ENCODE data around the gene MAP2K6.
"Not testable (repeated sequence)": the region's sequence is repeated elsewhere in the genome, so short reads cannot be mapped to it uniquely, and the experiment has no call there.

Gene MAP2K6

GRCh38 chr17:69460963-69461922 is 46.7 kb downstream of the MAP2K6 start:
- DNase-seq = no peak

DNA sequence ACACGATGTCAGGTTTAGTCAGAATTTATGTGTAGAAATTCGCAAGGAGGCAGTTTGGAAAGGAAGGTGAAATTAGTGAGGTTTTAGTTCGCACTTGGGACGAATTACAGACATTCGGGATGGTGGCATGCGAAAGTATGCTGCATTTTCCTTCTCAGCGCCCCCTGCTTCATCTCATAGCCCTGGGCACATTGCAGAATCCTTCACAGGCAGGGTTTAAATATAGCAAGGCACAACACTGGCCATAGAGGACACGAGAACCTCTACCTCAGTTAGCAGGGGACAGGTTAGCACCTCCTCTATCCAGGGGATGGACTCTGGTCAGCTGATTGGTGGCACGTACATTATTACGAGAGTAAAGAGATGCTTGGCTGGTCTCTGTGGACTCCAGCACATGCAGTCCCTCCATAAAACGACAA is 47.5 kb downstream of the MAP2K6 start:
- no peak for DNase-seq

DNA sequence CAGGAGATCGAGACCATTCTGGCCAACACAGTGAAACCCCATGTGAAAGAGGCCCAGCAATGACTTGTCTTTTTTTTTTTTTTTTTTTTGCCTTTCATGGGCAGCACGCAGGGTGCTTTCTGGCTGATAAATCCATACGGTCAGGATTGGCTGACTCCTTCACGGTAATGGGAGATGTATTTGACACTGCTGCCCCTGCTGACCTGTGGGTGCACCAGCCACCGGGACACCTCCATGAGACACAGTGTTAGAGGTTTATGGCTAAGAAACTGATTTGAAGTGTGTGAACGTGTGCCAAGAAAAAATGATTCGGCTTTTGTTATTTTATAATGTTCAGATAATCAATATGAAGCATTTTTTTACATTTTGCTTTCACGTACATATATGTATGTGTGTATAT is 48.4 kb downstream of the MAP2K6 start:
- no peak for DNase-seq

DNA sequence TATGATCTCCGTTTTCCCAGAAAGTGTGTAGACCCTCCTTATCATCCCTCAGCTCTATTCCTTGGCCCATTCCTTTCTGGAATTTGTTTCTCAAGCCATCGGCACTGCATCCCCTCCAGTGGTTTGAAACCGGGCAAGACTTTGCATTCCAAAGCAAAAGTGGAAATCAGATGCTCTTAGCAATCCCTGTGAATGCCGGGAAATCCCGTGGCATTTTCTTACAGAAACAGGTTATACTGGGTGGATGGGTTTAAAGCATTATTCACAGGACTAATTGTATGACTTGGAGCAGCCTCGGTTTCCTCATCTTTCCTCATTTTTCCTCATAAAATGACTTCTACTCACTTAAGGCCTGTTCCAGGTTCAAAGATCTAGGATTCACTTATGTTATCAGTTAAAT is 52.0 kb downstream of the MAP2K6 start:
- DNase-seq = no peak

GRCh38 chr17:69466905-69467667 is 52.6 kb downstream of the MAP2K6 start:
- DNase-seq = no peak

DNA sequence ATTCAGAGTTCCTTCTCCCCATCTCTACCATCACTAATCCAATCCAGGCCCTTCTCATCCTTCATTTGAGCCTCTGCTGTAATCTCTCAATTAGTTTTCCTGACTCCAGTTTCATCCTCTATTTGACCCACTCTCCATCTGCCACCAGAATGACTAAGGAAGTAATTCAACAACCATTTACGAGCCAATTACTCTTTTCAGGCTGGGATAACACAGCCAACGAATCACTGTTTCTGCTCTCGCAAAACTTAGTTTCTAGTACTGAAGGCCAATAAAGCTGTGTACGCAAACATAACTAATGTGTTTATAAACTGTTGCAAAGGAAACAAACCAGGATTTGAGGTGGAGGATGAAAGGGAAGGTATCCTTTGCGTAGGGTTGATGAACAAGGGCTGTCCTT is 53.7 kb downstream of the MAP2K6 start:
- no peak for DNase-seq

GRCh38 chr17:69470702-69471101 is 56.2 kb downstream of the MAP2K6 start:
- DNase-seq = no peak

DNA sequence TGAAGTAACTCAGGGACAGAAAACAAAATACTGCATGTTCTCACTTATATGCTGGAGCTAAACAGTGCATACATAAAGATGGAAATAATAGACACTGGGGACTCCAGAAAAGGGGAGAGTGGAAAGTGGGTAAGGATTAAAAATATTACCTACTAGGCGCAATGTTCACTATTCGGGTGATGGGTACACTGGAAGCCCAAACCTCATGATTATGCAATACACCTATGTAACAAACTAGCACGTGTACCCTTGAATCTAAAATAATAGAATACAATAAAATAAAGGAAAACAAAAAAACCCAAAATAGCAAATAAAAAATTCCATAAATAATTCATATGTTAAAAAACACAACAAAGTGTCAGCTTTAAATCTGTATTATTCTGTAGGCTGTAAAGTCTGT is 56.9 kb downstream of the MAP2K6 start:
- DNase-seq = no peak

DNA sequence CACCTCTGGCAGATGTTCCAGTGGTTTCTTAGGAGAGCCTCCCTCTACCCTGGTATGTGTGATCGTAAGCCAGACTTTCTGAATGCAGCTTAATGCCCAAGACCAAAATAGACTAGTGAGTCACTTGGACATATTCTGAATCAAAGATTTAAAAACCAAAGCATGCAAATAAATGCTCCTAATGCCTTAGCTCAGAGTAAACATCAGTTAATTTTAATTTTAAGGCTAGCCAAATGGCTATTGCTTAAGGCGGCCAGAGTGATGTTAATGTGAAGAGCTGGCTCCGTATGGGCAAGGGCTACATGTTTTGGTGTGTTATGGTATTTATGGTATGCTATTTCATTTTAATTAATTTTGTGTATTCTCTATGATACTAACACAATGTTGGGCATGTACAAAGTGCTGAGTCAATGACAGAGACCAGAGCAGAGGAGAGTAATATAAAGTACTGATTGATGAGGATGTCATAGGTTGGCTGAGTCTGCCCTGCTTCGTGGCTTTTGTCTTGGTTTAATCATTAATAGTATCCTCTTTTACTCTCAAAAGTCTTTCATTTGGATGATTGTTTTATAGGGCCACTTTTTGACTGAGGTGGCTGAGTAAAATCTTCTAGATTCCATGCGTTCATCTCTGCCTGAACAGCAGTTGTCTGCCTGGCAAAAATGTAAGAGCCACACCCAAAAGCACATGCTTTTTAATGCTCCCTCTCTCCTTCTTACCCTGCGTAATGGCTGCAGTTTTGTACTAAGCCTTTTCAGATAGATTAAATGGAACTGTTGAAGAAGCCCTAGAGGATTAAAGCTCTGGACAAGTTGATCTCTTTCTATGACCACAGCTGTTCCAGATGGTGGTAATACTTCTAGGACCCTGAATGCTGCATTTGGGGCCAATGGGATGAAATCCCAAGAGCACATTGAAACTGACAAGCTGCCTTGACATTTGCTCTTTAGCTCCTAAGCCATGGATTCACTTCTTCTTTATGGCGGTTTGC is 59.6 kb downstream of the MAP2K6 start:
- DNase-seq = no peak

DNA sequence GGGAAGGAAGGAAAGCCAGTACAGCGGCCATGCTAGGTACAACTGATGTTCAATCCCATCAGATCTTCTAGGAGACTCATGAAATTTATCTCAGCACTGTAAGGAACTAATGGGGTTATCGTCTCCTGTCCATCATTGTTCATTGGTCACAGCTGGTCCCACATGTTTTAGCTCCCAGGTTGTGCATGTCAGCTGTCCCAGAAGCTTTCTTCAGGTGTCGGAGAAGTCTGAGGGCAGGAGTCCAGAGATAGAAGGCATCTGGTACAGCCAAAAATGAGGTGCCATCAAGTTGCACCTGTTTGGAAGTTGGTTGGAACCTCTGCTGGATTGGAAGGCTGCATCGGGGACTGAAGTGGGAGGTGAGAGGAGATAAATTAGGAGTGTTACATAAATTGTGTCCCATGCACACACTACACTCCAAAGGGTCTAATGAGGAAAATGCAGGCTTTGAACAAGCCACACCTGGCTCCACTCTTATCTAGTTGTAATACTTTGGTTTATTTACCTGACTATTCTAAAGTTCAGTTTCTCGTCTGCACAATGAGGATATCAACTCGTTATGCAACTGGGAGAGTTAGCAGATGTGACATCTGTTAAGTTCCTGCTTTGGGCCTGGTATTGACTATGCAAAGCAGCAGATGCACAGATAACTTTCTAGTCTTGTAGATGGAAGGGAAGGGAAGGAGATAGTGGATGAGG is 62.9 kb downstream of the MAP2K6 start:
- DNase-seq = no peak

DNA sequence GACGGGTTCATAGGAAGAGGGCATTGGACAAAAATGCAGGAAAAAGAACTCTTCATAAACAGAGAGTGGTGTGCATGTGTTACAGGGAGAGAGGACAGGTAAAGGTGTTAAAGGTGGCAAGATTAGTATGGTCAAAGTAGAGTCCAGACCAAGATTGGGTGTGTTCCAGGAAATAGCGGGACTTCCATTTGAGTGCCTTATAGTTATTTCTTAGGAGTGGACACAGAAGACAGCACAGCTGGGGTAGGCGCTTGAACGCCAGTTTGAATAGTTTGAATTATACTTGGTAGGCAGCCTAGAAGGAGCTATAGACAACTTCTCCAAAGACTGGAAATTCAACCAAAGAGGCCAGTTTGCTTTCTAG is 63.4 kb downstream of the MAP2K6 start:
- DNase-seq = no peak

GRCh38 chr17:69478916-69479315 is 64.4 kb downstream of the MAP2K6 start:
- DNase-seq = no peak

GRCh38 chr17:69479756-69480155 is 65.3 kb downstream of the MAP2K6 start:
- not testable (repeated sequence) for DNase-seq

GRCh38 chr17:69480245-69480644 is 65.7 kb downstream of the MAP2K6 start:
- no peak for DNase-seq

DNA sequence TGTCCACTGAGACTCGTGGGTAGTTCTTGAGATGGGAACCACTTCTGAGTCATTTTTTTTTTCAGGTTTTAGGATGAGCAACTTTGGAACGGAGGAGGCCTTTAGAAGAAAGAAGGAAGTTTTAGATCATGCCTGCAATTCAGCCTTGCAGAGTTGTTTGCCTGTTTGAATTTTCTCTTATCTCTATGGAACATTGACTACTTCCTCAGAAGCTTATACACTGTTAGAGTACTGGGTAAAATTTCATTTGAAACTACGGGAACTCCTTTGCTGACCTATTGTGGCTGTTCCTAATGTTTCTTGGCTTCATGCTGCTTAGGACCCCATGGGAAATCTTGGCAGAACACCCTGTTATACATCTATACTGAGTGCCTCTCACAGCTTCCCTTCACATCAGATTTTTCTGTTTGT is 70.8 kb downstream of the MAP2K6 start:
- DNase-seq = no peak

DNA sequence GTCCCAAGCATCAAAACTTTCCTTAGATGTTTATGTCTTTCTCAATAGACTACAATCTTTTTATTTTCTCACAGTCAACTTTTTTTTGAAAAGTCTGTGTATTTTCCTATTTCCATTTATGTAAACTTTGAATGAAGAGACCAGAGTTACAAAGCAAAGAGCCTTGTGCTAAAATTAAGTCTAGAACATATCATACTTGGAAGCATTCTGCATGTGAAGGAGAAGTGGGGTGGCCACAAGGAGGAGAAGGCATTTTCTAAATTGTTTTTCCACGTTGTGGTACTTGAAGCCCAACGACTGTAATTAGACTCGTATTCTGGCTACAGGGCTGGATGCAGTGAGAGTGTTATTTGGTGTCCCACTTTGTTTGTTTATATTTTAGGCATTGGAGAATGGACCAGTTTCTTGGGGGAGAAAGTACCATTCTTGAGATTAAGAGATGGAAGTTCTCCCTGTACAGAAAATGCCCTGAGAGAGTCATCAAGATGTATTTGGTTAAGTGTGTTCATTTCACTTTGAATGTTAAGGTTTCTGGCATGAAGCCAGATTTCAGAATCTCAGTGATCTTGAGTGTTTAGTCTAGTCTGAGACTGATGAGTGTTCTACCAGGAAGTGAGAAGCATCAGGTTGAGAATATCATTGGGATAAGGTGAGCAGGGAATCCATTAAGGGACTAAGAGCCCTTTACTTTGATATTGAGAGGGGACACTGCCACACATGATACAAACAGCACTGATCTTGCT is 71.6 kb downstream of the MAP2K6 start:
- DNase-seq = no peak

DNA sequence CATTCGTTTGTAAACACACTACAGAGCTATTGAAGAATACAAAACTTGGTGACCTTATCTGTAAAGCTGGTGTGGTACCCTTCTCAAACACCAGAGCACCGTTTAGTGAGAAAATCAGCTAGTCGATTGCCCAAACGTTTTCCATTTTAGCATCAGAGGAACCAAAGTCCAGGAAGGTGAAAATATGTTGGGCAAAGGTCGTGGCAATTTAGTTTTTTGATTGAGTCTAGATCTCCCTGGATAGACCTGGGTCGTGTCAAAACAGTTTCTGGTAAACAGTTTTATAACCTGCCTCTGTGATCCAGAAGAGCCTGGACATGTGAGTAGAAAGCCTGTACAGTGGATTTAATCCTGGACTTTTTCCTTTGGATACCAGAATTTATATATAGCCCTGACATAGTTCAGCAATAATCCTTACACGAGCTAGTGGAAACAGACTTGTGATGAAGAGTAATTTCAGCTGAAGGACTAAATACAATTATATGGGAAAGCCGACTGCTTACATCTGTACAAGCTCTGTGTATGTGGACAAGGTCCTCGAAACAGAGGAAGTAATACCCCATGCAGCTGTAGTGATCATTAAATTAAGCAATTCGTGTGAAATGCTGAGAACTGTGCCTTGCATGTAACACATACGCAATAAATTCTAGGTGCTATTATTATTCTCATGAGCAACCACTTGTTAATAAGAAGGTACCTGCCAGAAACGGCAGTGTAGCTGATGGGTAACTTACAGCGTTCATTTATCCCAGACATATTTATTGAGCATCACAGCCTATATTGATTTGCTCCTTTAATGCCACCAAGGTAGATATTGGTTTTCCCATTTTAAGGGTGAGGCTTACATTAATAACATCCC is 72.5 kb downstream of the MAP2K6 start:
- DNase-seq = no peak

GRCh38 chr17:69489313-69489712 is 74.8 kb downstream of the MAP2K6 start:
- DNase-seq = no peak

- DNase-seq = no peak
Observed at GRCh38 chr17:69492410-69493071, 78.0 kb downstream of the MAP2K6 start.

GRCh38 chr17:69495787-69496186 is 81.3 kb downstream of the MAP2K6 start:
- DNase-seq = no peak
